Heart right ventricle (tissue), 16 donors: ENCODE results near the gene PELI2. TPM values are rescaled to one million over a fixed set of nuclear protein-coding genes. Genes with fewer than 3 reads are reported as not detected.

Experiments
- ATAC-seq, 8 donors: fragments of 200-7000 bp; cut with Tn5 transposase; one replicate each; pipeline ENCODE4 v1.9.1; 2020; ENCODE audit warnings: mild to moderate bottlenecking in 8 of 8, moderate library complexity in 8 of 8, moderate number of reproducible peaks in 1 of 8
- DNase-seq, 2 donors: peaks; one replicate each; pipeline ENCODE4 v3.0.0-alpha.2; 2020
- H3K27ac ChIP-seq, 10 donors: fragments of 200-600 bp; sonication (generic) in 2 of 10; one replicate each; pipeline versions ENCODE4 v1.5.0 to v1.8.0; 2020 to 2022; ENCODE audit warnings: mild to moderate bottlenecking in 3 of 10
- H3K27me3 ChIP-seq, 7 donors: fragments of 200-600 bp; one replicate each; pipeline ENCODE4 v1.8.0; 2021 to 2022; ENCODE audit warnings: mild to moderate bottlenecking in 2 of 7
- H3K36me3 ChIP-seq, 9 donors: fragments of 200-600 bp; sonication (generic) in 1 of 9; one replicate each; pipeline versions ENCODE4 v1.5.0 to v1.8.0; 2020 to 2022; ENCODE audit warnings: mild to moderate bottlenecking in 2 of 9
- H3K4me1 ChIP-seq, 9 donors: fragments of 200-600 bp; sonication (generic) in 1 of 9; one replicate each; pipeline versions ENCODE4 v1.5.0 to v1.8.0; 2020 to 2022; ENCODE audit warnings: mild to moderate bottlenecking in 4 of 9
- H3K4me3 ChIP-seq, 10 donors: fragments of 200-600 bp; sonication (generic) in 2 of 10; one replicate each; pipeline versions ENCODE4 v1.5.0 to v1.8.0; 2020 to 2022; ENCODE audit warnings: mild to moderate bottlenecking in 7 of 10, moderate library complexity in 2 of 10
- H3K9me3 ChIP-seq, 11 donors: fragments of 200-600 bp in 10 of 11; sonication (generic) in 2 of 11; one replicate each; pipeline versions ENCODE4 v1.5.0 to v1.8.0; 2013 to 2022; ENCODE audit warnings: mild to moderate bottlenecking in 2 of 11, control low read depth in 1 of 11, moderate library complexity in 1 of 11
- CTCF ChIP-seq, 9 donors: fragments of 200-600 bp; sonication (generic) in 2 of 9; IDR thresholded peaks; one replicate each; pipeline versions ENCODE4 v1.5.0 to v1.8.0; 2021 to 2022; ENCODE audit warnings: antibody characterized with exemption in 9 of 9, mild to moderate bottlenecking in 5 of 9, moderate library complexity in 1 of 9
- WGBS, 2 donors: extraction: QIAGEN DNeasy Blood & Tissue Kit; methylation state at CpG; one replicate each; pipeline ENCODE4 v1.1.7; 2013; ENCODE audit warnings: inconsistent platforms in 1 of 2; 5-methylcytosine and 5-hydroxymethylcytosine counted together
- intact Hi-C, 10 donors: fragments of 100-400 bp; cut with DNase I; formaldehyde crosslinking; loops; one replicate each; pipeline versions ENCODE4 v1.11.1 to v1.14.2; 2022
- polyA plus RNA-seq, 2 donors: library from polyadenylated mRNA; stranded (reverse); fragments of 200-250 nt; gene quantifications; one replicate each; pipeline ENCODE4 v1.2.3, GENCODE V29; 2013
- total RNA-seq, 10 donors: library from RNA; stranded (reverse); fragmentation: NEBNext Ultra II Directional in 3 of 10; extraction: Animal tissue kit (Norgen Biotek cat#: 25700) in 3 of 10; gene quantifications; one replicate each; pipeline versions ENCODE4 v1.2.1 to v1.2.4, GENCODE V29; 2021 to 2023
- donor health status: Arrhythmogenic right ventricular cardiomyopathy.
- donor health status: ischemic (EF 13 %, LVEDD 7.1; RV severe dilation, severe dysfunction).
- donor health status: healthy with polysubstance abuse.
- donor health status: DM: no; HTN: yes; CAD: no.
- donor health status: DM: no; HTN: no; CAD: no.
- donor health status: ischemic (EF 25% LVEDD 6.9; RV normal size, moderate dysfunction).
- donor health status: ischemic (EF 25% LVEDD 5.7; RV mildly dilated, moderate dysfunction).
- donor health status: healthy.
- donor health status: DM: yes; HTN: yes; CAD: no.
- donor health status: Ischemic cardiomyopathy.
- donor health status: ischemic (EF 35%, LVEDD 5.7; RV mildly dilated, moderate dysfunction).
- donor health status: nonischemic (EF 11% LVEDD 7.7; RV severe dilation, severe dysfunction).
- donor health status: DM: yes; HTN: yes; CAD: no.
- donor health status: PGD.
- donor health status: ischemic (EF 29% LVEDD 5.4; RV normal size, mild dysfunction).
- donor health status: nonischemic (EF 23%, LVEDD 6.1; RV moderate dilation, normal function).

Gene PELI2
- total and polyA plus RNA-seq, 12 donors: 0.87 to 4.9 (median 2.0) TPM

GRCh38 chr14:56149995-56150394, 31.8 kb downstream of the PELI2 start:
- DNase-seq (no peak), ATAC-seq (no peak)
- Histone ChIP-seq H3K36me3 (no peaks in the 10 kb centered on the region), H3K27me3 (no peaks in the 10 kb centered on the region), H3K4me1 (peaks cover 0 to 36% (median 9%) of the 10 kb centered on the region in 9 donors), H3K27ac (no peak overlapping the region), H3K4me3 (no peak overlapping the region), H3K9me3 (no peaks in the 10 kb centered on the region)
- WGBS, 2 donors: 81 to 83% methylated on average over 6 of the region's 6 CpGs
- intact Hi-C loops: loop anchor here in 1 of 10 donors (10.0 kb wide), 1 partner anchor 65 kb away; no protein-coding TSS in a partner anchor
- TF ChIP-seq CTCF (IDR thresholded peaks at IDR 0.05): no peak

GRCh38 chr14:56150645-56151345, 32.6 kb downstream of the PELI2 start:
- no peaks in the 10 kb centered on the region for H3K27me3 ChIP-seq
- H3K27ac ChIP-seq: no peak overlapping the region
- H3K9me3 ChIP-seq: no peaks in the 10 kb centered on the region
- intact Hi-C loops: no loop called here
- 72 to 78% methylated on average over 6 of the region's 6 CpGs for WGBS, 2 donors
- TF ChIP-seq CTCF (IDR thresholded peaks at IDR 0.05): no peak
- no peak overlapping the region for H3K4me3 ChIP-seq
- no peak for DNase-seq
- ATAC-seq: no peak
- peaks cover 0 to 30% (median 9%) of the 10 kb centered on the region in 9 donors for H3K4me1 ChIP-seq
- no peaks in the 10 kb centered on the region for H3K36me3 ChIP-seq

GRCh38 chr14:56152221-56152620, 34.0 kb downstream of the PELI2 start:
- peaks cover 0 to 22% (median 9%) of the 10 kb centered on the region in 9 donors for H3K4me1 ChIP-seq
- no peak for TF ChIP-seq CTCF (IDR thresholded peaks at IDR 0.05)
- intact Hi-C loops: no loop called here
- 90 to 100% methylated on average over 1 of the region's 1 CpG for WGBS, 2 donors
- H3K27ac ChIP-seq: no peak overlapping the region
- H3K9me3 ChIP-seq: no peaks in the 10 kb centered on the region
- H3K27me3 ChIP-seq: no peaks in the 10 kb centered on the region
- no peaks in the 10 kb centered on the region for H3K36me3 ChIP-seq
- H3K4me3 ChIP-seq: no peak overlapping the region
- DNase-seq (no peak), ATAC-seq (no peak)

GRCh38 chr14:56153267-56153666, 35.1 kb downstream of the PELI2 start:
- H3K4me3 ChIP-seq: no peak overlapping the region
- 76 to 83% methylated on average over 2 of the region's 2 CpGs for WGBS, 2 donors
- no peaks in the 10 kb centered on the region for H3K9me3 ChIP-seq
- no peaks in the 10 kb centered on the region for H3K27me3 ChIP-seq
- ATAC-seq: no peak
- H3K4me1 ChIP-seq: peaks cover 0 to 12% (median 7%) of the 10 kb centered on the region in 9 donors
- intact Hi-C loops: no loop called here
- H3K27ac ChIP-seq: no peak overlapping the region
- DNase-seq: no peak
- no peaks in the 10 kb centered on the region for H3K36me3 ChIP-seq
- no peak for TF ChIP-seq CTCF (IDR thresholded peaks at IDR 0.05)
